Thyroid gland (tissue), 4 donors: Measurements from ENCODE around the gene OPN1SW.

ENCODE experiments used
- POLR2A ChIP-seq, 2 donors: fragments of 450-650 bp; IDR thresholded peaks; one replicate each; pipeline ENCODE4 v1.6.1; 2017; ENCODE audit warnings: antibody characterized with exemption in 2 of 2, mild to moderate bottlenecking in 2 of 2, moderate library complexity in 1 of 2
- TF ChIP-seq, protein P1 (sequence below), 6 experiments: fragments of 200-600 bp in 3 of 6; fragments of 450-650 bp in 3 of 6; sonication (generic) in 3 of 6; IDR thresholded peaks; one replicate each; pipeline ENCODE4 v1.5.1; 2016 to 2019; ENCODE audit warnings: antibody characterized with exemption in 6 of 6, mild to moderate bottlenecking in 2 of 6, inconsistent platforms in 1 of 6, moderate library complexity in 1 of 6

DNA sequence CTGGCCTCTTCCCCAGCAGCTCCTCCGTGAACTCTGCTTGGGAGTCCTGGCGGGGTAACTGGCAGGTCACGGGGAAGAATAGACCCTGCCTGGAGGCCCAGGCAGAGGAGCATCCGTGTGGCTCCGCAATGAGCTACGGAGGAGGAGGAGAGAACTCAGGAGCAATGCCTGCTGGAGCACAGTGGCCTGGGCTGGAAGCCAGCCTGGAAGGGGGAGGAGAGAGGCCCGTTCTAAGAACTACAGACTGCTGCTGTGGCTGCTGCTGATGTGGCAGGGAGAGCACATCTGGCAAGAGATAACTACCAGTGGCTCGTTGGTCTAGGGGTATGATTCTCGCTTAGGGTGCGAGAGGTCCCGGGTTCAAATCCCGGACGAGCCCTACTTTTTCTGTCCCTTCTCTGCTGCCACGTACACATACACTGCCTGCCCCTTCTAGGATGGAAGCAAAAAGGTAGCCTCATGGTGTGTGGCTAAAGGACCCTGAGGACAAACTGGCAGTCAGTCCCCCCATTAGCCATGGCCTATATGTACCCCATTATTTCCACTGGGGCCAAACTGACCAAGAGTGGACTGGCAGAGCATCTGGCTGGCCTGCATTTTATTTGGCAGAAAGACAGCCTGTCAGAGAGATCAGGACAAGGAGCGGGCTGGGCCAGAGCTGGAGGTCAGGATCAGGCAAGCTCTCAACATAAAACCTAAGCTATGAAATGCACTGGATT, 7.7 kb upstream of the OPN1SW start:
- TF ChIP-seq, protein P1, sequence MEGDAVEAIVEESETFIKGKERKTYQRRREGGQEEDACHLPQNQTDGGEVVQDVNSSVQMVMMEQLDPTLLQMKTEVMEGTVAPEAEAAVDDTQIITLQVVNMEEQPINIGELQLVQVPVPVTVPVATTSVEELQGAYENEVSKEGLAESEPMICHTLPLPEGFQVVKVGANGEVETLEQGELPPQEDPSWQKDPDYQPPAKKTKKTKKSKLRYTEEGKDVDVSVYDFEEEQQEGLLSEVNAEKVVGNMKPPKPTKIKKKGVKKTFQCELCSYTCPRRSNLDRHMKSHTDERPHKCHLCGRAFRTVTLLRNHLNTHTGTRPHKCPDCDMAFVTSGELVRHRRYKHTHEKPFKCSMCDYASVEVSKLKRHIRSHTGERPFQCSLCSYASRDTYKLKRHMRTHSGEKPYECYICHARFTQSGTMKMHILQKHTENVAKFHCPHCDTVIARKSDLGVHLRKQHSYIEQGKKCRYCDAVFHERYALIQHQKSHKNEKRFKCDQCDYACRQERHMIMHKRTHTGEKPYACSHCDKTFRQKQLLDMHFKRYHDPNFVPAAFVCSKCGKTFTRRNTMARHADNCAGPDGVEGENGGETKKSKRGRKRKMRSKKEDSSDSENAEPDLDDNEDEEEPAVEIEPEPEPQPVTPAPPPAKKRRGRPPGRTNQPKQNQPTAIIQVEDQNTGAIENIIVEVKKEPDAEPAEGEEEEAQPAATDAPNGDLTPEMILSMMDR (IDR thresholded peaks at IDR 0.05) = no peak
- no peak for TF ChIP-seq POLR2A (IDR thresholded peaks at IDR 0.05)
